Frontal cortex (tissue), 4 donors: ENCODE measurements around the gene PTPA. TPM values are rescaled to one million over a fixed set of nuclear protein-coding genes. Genes with fewer than 3 reads are reported as not detected.
"Not testable (repeated sequence)": the region's sequence is repeated elsewhere in the genome, so short reads cannot be mapped to it uniquely, and the experiment has no call there.

Source experiments
- DNase-seq, 2 donors: peaks; one replicate each; pipeline ENCODE4 v3.0.0; 2012; ENCODE audit warnings: low spot score in 2 of 2
- FAIRE-seq: peaks from 2 replicates; lab custom pipeline; 2012; peaks lifted over from hg19 to GRCh38; lab: Jason Lieb, UNC
- total RNA-seq: library from RNA; depleted of rRNA; stranded (reverse); fragments of >200 nt; gene quantifications from one replicate; pipeline ENCODE4 v1.2.3, GENCODE V29; 2014
- donor health status: control.
- donor health status: control.
- donor health status: control.

Gene PTPA
- total RNA-seq, 1 donor from 2014 or later: 55.0 TPM

- FAIRE-seq (no peak), DNase-seq (no peak)
These were observed 35.3 kb downstream of the PTPA start for GRCh38 chr9:129146441-129146941.

- FAIRE-seq: no peak
- no peak for DNase-seq
These were observed 37.4 kb downstream of the PTPA start for GRCh38 chr9:129148463-129149204.

- FAIRE-seq (no peak), DNase-seq (no peak)
These were observed 38.2 kb downstream of the PTPA start for GRCh38 chr9:129149442-129149841.

GRCh38 chr9:129150122-129150521 is 38.9 kb downstream of the PTPA start:
- no peak for FAIRE-seq
- DNase-seq: no peak

- FAIRE-seq (no peak), DNase-seq (no peak)
These were observed 39.5 kb downstream of the PTPA start for GRCh38 chr9:129150672-129151211.

- no peak for DNase-seq
- no peak for FAIRE-seq
These were observed 40.3 kb downstream of the PTPA start for GRCh38 chr9:129151469-129151868.

GRCh38 chr9:129154866-129155477 is 43.8 kb downstream of the PTPA start:
- FAIRE-seq: no peak
- DNase-seq: no peak

- DNase-seq (no peak), FAIRE-seq (no peak)
These were observed 44.9 kb downstream of the PTPA start for GRCh38 chr9:129156163-129156562.

- no peak for DNase-seq
- FAIRE-seq: no peak
These were observed 49.7 kb downstream of the PTPA start for GRCh38 chr9:129160712-129161533.

GRCh38 chr9:129161534-129161837 is 50.3 kb downstream of the PTPA start:
- DNase-seq (no peak), FAIRE-seq (no peak)

- FAIRE-seq: no peak
- no peak for DNase-seq
These were observed 51.4 kb downstream of the PTPA start for GRCh38 chr9:129162497-129163197.

- not testable (repeated sequence) for DNase-seq, FAIRE-seq
These were observed 52.0 kb downstream of the PTPA start for GRCh38 chr9:129163198-129163670.

GRCh38 chr9:129163753-129164152 is 52.5 kb downstream of the PTPA start:
- FAIRE-seq: no peak

GRCh38 chr9:129164246-129164930 is 53.2 kb downstream of the PTPA start:
- no peak for FAIRE-seq
- no peak for DNase-seq

More at GRCh38 chr9:129163753-129164152, 52.5 kb downstream of the PTPA start:
- DNase-seq: no peak

- FAIRE-seq: no peak
- no peak for DNase-seq
These were observed 54.0 kb downstream of the PTPA start for GRCh38 chr9:129165198-129165597.

GRCh38 chr9:129166623-129167557 is 55.7 kb downstream of the PTPA start:
- peak in 1 of 2 donors; percentile 75 for DNase-seq
- FAIRE-seq: no peak

GRCh38 chr9:129170229-129170628 is 59.0 kb downstream of the PTPA start:
- DNase-seq (no peak), FAIRE-seq (no peak)
